K562 (cell line): Measurements from ENCODE around the gene WFDC12. TPM values are rescaled to one million over a fixed set of nuclear protein-coding genes. Genes with fewer than 3 reads are reported as not detected.

ENCODE experiments used
- ATAC-seq: fragments of 200-7000 bp; cut with Tn5 transposase; 3 replicates; pipeline ENCODE4 v1.9.1; 2020; ENCODE audit warnings: moderate library complexity
- BruUV-seq: library from RNA; stranded (reverse); fragments of 400-500 nt; replicated peaks from 2 replicates; lab custom pipeline; 2021; lab: Mats Ljungman, UMichigan
- CTCF ChIA-PET: fragments of 300-600 bp; formaldehyde crosslinking; extraction: SDS; loops from one replicate; lab custom pipeline; 2021; ENCODE audit warnings: low intra/inter-chr PET ratio; lab: Yijun Ruan, JAX
- POLR2A ChIA-PET: fragments of 300-600, 350-650 bp; sonication (Branson Sonifier 250); formaldehyde crosslinking; extraction: SDS; loops from one replicate; lab custom pipeline; 2021; ENCODE audit warnings: antibody characterized with exemption, inconsistent platforms; lab: Yijun Ruan, JAX
- DNase-seq, 4 experiments: peaks; one replicate each; pipeline versions ENCODE4 v3.0.0 to v3.0.0-alpha.2; 2011 to 2018; ENCODE audit warnings: low spot score in 3 of 4, mixed read lengths in 3 of 4; ENCODE audit errors: extremely low read depth in 1 of 4
- FAIRE-seq: peaks from 2 replicates; lab custom pipeline; 2011; peaks lifted over from hg19 to GRCh38; lab: Jason Lieb, UNC
- H2AFZ ChIP-seq: 2 replicates; pipeline ENCODE4 v1.6.0; 2011; ENCODE audit warnings: low read depth, low read length, control low read depth, inconsistent platforms
- H3K27ac ChIP-seq: fragments of 200-600 bp; 3 replicates; pipeline ENCODE4 v1.8.0; 2011; ENCODE audit warnings: low read depth, mild to moderate bottlenecking, control low read depth, inconsistent platforms, low read length, moderate library complexity, mixed read lengths; ENCODE audit errors: extremely low read depth
- H3K27me3 ChIP-seq, 2 experiments: fragments of 300-600 bp in 1 of 2; 2 replicates in 1 of 2; 3 replicates in 1 of 2; pipeline versions ENCODE4 v1.6.0 to v1.8.0; 2011; ENCODE audit warnings: inconsistent platforms in 2 of 2, low read length in 2 of 2, mild to moderate bottlenecking in 1 of 2, mixed read lengths in 1 of 2, moderate library complexity in 1 of 2; ENCODE audit not compliant: control insufficient read depth in 2 of 2, insufficient read depth in 2 of 2
- H3K36me3 ChIP-seq: fragments of 300-600 bp; 3 replicates; pipeline ENCODE4 v1.8.0; 2011; ENCODE audit warnings: mild to moderate bottlenecking, low read length, inconsistent platforms; ENCODE audit not compliant: control insufficient read depth, insufficient read depth
- H3K4me1 ChIP-seq, 2 experiments: fragments of 200-600 bp in 1 of 2; replicated peaks in 1 of 2; 2 replicates in 1 of 2; 3 replicates in 1 of 2; pipeline versions ENCODE4 v1.5.1 to v1.8.0; 2011; ENCODE audit warnings: inconsistent platforms in 2 of 2, low read length in 2 of 2, mild to moderate bottlenecking in 1 of 2, mixed read lengths in 1 of 2, moderate library complexity in 1 of 2; ENCODE audit not compliant: control insufficient read depth in 2 of 2, insufficient read depth in 2 of 2
- H3K4me2 ChIP-seq: 2 replicates; pipeline ENCODE4 v1.6.1; 2011; ENCODE audit warnings: low read length, control low read depth, inconsistent platforms, mixed read lengths; ENCODE audit not compliant: insufficient read depth
- H3K4me3 ChIP-seq: fragments of 200-600 bp; sonication (generic), shearing (Covaris generic); 2 replicates; pipeline ENCODE4 v1.5.1; 2016; ENCODE audit warnings: control low read depth, inconsistent platforms
- H3K79me2 ChIP-seq: fragments of 200-600 bp; 3 replicates; pipeline ENCODE4 v1.8.0; 2011; ENCODE audit warnings: low read length, inconsistent platforms; ENCODE audit not compliant: control insufficient read depth, insufficient read depth
- H3K9ac ChIP-seq, 2 experiments: 2 replicates each; pipeline versions ENCODE4 v1.6.0 to v1.6.1; 2011; ENCODE audit warnings: low read depth in 2 of 2, low read length in 2 of 2, control low read depth in 1 of 2, inconsistent platforms in 1 of 2, mild to moderate bottlenecking in 1 of 2, mixed read lengths in 1 of 2; ENCODE audit not compliant: insufficient read depth in 1 of 2
- H3K9me1 ChIP-seq: one replicate; pipeline ENCODE4 v1.6.0; 2011; ENCODE audit warnings: inconsistent platforms, mild to moderate bottlenecking, low read length, moderate library complexity; ENCODE audit not compliant: control insufficient read depth, insufficient read depth
- H3K9me3 ChIP-seq: replicated peaks from 2 replicates; pipeline ENCODE4 v1.5.1; 2011; ENCODE audit warnings: low read depth, low read length, inconsistent platforms; ENCODE audit not compliant: control insufficient read depth, insufficient read depth
- H4K20me1 ChIP-seq: replicated peaks from 2 replicates; pipeline ENCODE4 v1.6.1; 2011; ENCODE audit warnings: low read length, inconsistent platforms, mixed read lengths; ENCODE audit not compliant: control insufficient read depth, insufficient read depth
- ADNP ChIP-seq: fragments of 200-800 bp; sonication (Bioruptor generic); IDR thresholded peaks from 2 replicates; pipeline ENCODE4 v1.6.1; 2016; ENCODE audit warnings: missing genetic modification characterization, missing compliant biosample characterization
- FOXK2 ChIP-seq, 2 experiments: fragments of 450-650 bp; IDR thresholded peaks in 1 of 2; conservative IDR thresholded peaks in 1 of 2; 2 replicates each; pipeline ENCODE4 v1.6.1; 2016; ENCODE audit warnings: low read depth in 2 of 2, mild to moderate bottlenecking in 1 of 2
- HINFP ChIP-seq: fragments of 450-650 bp; conservative IDR thresholded peaks from 2 replicates; pipeline ENCODE4 v1.6.1; 2016; ENCODE audit warnings: missing genetic modification characterization, low read depth, mild to moderate bottlenecking, control low read depth, missing compliant biosample characterization
- ILF3 ChIP-seq: fragments of 450-650 bp; IDR thresholded peaks from 2 replicates; pipeline ENCODE4 v1.6.1; 2018; ENCODE audit warnings: antibody characterized with exemption, mild to moderate bottlenecking, moderate library complexity, borderline replicate concordance
- MXD1 ChIP-seq: fragments of 250-450 bp; sonication (Bioruptor Pico); IDR thresholded peaks from 2 replicates; pipeline ENCODE4 v1.8.0; 2021; ENCODE audit warnings: borderline replicate concordance, mild to moderate bottlenecking, moderate library complexity; ENCODE audit not compliant: poor library complexity, severe bottlenecking
- NFRKB ChIP-seq: fragments of 450-650 bp; IDR thresholded peaks from 2 replicates; pipeline ENCODE4 v1.6.1; 2016; ENCODE audit warnings: low read depth
- POLR2B ChIP-seq: fragments of 450-650 bp; IDR thresholded peaks from 2 replicates; pipeline ENCODE4 v1.6.1; 2018; ENCODE audit warnings: low read depth; ENCODE audit not compliant: partially characterized antibody
- RBM25 ChIP-seq: fragments of 200-400 bp; formaldehyde crosslinking; IDR thresholded peaks from 2 replicates; pipeline ENCODE4 v1.6.1; 2018; ENCODE audit warnings: low read length, low read depth, moderate library complexity; ENCODE audit not compliant: severe bottlenecking
- RCOR1 ChIP-seq, 2 experiments: IDR thresholded peaks; 2 replicates each; pipeline ENCODE4 v1.6.1; 2012; ENCODE audit warnings: low read depth in 2 of 2, low read length in 2 of 2, borderline replicate concordance in 1 of 2, improper control_type of control experiment in 1 of 2
- SMAD3 ChIP-seq: fragments of 450-650 bp; formaldehyde crosslinking; conservative IDR thresholded peaks from 2 replicates; pipeline ENCODE4 v1.4.0; 2020; ENCODE audit warnings: mild to moderate bottlenecking
- SMC3 ChIP-seq: conservative IDR thresholded peaks from 2 replicates; pipeline ENCODE4 v1.6.1; 2011; ENCODE audit warnings: low read depth, low read length, improper control_type of control experiment; ENCODE audit not compliant: insufficient read depth
- ZBTB17 ChIP-seq: fragments of 450-650 bp; formaldehyde crosslinking; IDR thresholded peaks from 2 replicates; pipeline ENCODE4 v1.4.0; 2020; ENCODE audit warnings: mild to moderate bottlenecking
- ZNF140 ChIP-seq: fragments of 250-450 bp; sonication (Bioruptor Pico); IDR thresholded peaks from 2 replicates; pipeline ENCODE4 v1.8.0; 2021; ENCODE audit warnings: moderate library complexity, mild to moderate bottlenecking, inconsistent platforms
- ZNF583 ChIP-seq: fragments of 250-450 bp; sonication (Bioruptor Pico); IDR thresholded peaks from 2 replicates; pipeline ENCODE4 v1.4.0; 2020
- ZNF785 ChIP-seq: fragments of 250-450 bp; sonication (Bioruptor Pico); IDR thresholded peaks from 2 replicates; pipeline ENCODE4 v1.4.0; 2020; ENCODE audit warnings: mild to moderate bottlenecking
- WGBS: fragments of 100-300 bp; shearing (Covaris generic); methylation state at CpG from one replicate; pipeline ENCODE4 v1.1.6; 2016; ENCODE audit warnings: low coverage, mixed read lengths; ENCODE audit not compliant: insufficient coverage; ENCODE audit errors: missing lambda C conversion rate; 5-methylcytosine and 5-hydroxymethylcytosine counted together
- in situ Hi-C: fragments of 300-500 bp; cut with MboI; formaldehyde crosslinking; loops from 4 replicates; pipeline ENCODE4 v1.15.0; 2018; ENCODE audit warnings: inconsistent platforms, mixed read lengths
- intact Hi-C: fragments of 100-400 bp; cut with micrococcal nuclease; formaldehyde crosslinking; loops from 2 replicates; pipeline ENCODE4 v1.14.2; 2022
- polyA plus RNA-seq, 8 experiments: library from polyadenylated mRNA; depleted of rRNA in 4 of 8; stranded (reverse) in 5 of 8; unstranded in 3 of 8; fragments of >200 nt; fragmentation: Nextera tagmentation in 2 of 8; fragmentation: Illumina TruSeq in 1 of 8; extraction: Ambion mirVana in 2 of 8; extraction: Trizol in 1 of 8; gene quantifications; 2 replicates each; pipeline versions ENCODE4 v1.2.1 to v1.2.3, GENCODE V29; 2011 to 2014; ENCODE audit warnings: inconsistent platforms in 1 of 8, missing spikeins in 1 of 8
- total RNA-seq, 7 experiments: library from RNA; depleted of rRNA in 6 of 7; stranded (reverse); fragments of >200 nt in 6 of 7; fragmentation: Illumina TruSeq in 2 of 7; extraction: Trizol in 2 of 7; gene quantifications; 2 replicates each; pipeline versions ENCODE4 v1.2.1 to v1.2.3, GENCODE V29; 2011 to 2021; ENCODE audit warnings: low replicate concordance in 1 of 7

WFDC12 gene
- total and polyA plus RNA-seq, 9 of the 15 experiments (the other 6 are each of a cell fraction or from before 2014, with no cell fraction given) = not detected

GRCh38 chr20:45094201-45094600 lies 30.1 kb downstream of the WFDC12 start:
- no peak for ATAC-seq
- peaks cover 0 to 9% of the 10 kb centered on the region in 2 experiments; a peak in 1 of 5 replicates for H3K4me1 ChIP-seq
- in situ Hi-C loops = no loop called here
- no peak for DNase-seq
- H3K9me1 ChIP-seq = no peaks in the 10 kb centered on the region
- no peak for FAIRE-seq
- TF ChIP-seq RBM25 = peak; percentile 13
- no peak for TF ChIP-seq RCOR1 (IDR thresholded peaks at IDR 0.05; ENCODE audit: borderline replicate concordance in 1 of 2, low read depth in 2 of 2, low read length in 2 of 2)
- H3K4me3 ChIP-seq = no peak overlapping the region
- H3K9me3 ChIP-seq = no peaks in the 10 kb centered on the region
- POLR2A ChIA-PET = no interaction called here
- no peaks in the 10 kb centered on the region for H3K79me2 ChIP-seq
- no peaks in the 10 kb centered on the region for H3K36me3 ChIP-seq
- H3K27me3 ChIP-seq = peaks cover 0 to 8% of the 10 kb centered on the region in 2 experiments; a peak in 2 of 5 replicates
- 21% methylated on average over 2 of the region's 2 CpGs for WGBS
- H4K20me1 ChIP-seq = no peaks in the 10 kb centered on the region
- intact Hi-C loops = loop anchor here (10.0 kb wide), 1 partner anchor 179 kb away; the partner anchor contains the start of gene PABPC1L
- no peak overlapping the region for H3K9ac ChIP-seq
- H2AFZ ChIP-seq = no peak overlapping the region
- H3K27ac ChIP-seq = no peak overlapping the region
- no TSS peak for BruUV-seq
- CTCF ChIA-PET = interaction anchor here (3.2 kb wide), 1 partner anchor 83 kb away, joined by 19 read pairs; no protein-coding TSS in a partner anchor
- H3K4me2 ChIP-seq = no peak overlapping the region

GRCh38 chr20:45092898-45093297 lies 31.4 kb downstream of the WFDC12 start:
- intact Hi-C loops = loop anchor here (10.0 kb wide), 1 partner anchor 178 kb away; the partner anchor contains the start of gene PABPC1L
- ATAC-seq (no peak), DNase-seq (no peak), FAIRE-seq (no peak)
- H3K36me3 ChIP-seq = no peaks in the 10 kb centered on the region
- peaks cover 0 to 8% of the 10 kb centered on the region in 2 experiments; a peak in 1 of 5 replicates for H3K27me3 ChIP-seq
- no peaks in the 10 kb centered on the region for H3K9me3 ChIP-seq
- no peak overlapping the region for H3K4me2 ChIP-seq
- H4K20me1 ChIP-seq = no peaks in the 10 kb centered on the region
- CTCF ChIA-PET = no interaction called here
- H2AFZ ChIP-seq = no peak overlapping the region
- no peak overlapping the region for H3K4me3 ChIP-seq
- peaks cover 0 to 5% of the 10 kb centered on the region in 2 experiments; a peak in 1 of 5 replicates for H3K4me1 ChIP-seq
- no peak overlapping the region for H3K27ac ChIP-seq
- H3K9me1 ChIP-seq = no peaks in the 10 kb centered on the region
- no TSS peak for BruUV-seq
- no peaks in the 10 kb centered on the region for H3K79me2 ChIP-seq
- in situ Hi-C loops = no loop called here
- WGBS = 34% methylated on average over 7 of the region's 7 CpGs
- POLR2A ChIA-PET = interaction anchor here (0.7 to 1.3 kb wide), 3 partner anchors 21 to 886 kb away, joined by 3 to 6 read pairs (median 4); no protein-coding TSS in a partner anchor
- no peak overlapping the region for H3K9ac ChIP-seq
- no peak for TF ChIP-seq SMC3
- no peak for TF ChIP-seq ZNF583 (CRISPR knock-in tag)
- TF ChIP-seq ADNP (tag) = no peak
- TF ChIP-seq ZNF140 (CRISPR knock-in tag) = no peak
- TF ChIP-seq HINFP = no peak
- TF ChIP-seq ZNF785 (CRISPR knock-in tag) = no peak
- no peak for TF ChIP-seq MXD1 (CRISPR knock-in tag)
- TF ChIP-seq ILF3 = no peak
- no peak for TF ChIP-seq NFRKB
- TF ChIP-seq ZBTB17 (CRISPR knock-in tag) = no peak
- no peak for TF ChIP-seq POLR2B
- no peak for TF ChIP-seq SMAD3 (CRISPR knock-in tag)
- TF ChIP-seq FOXK2 (conservative IDR thresholded peaks at IDR 0.05 in 1 of 2, IDR thresholded peaks at IDR 0.05 in 1 of 2; ENCODE audit: low read depth in 2 of 2) = no peak
